Measurements from ENCODE around the gene NR2F6.

- TF ChIP-seq EZH2 (IDR thresholded peaks at IDR 0.05; ENCODE audit: low read depth, unreplicated experiment) (no peak), REST (IDR thresholded peaks at IDR 0.05; ENCODE audit: unreplicated experiment) (no peak), STAT1 (IDR thresholded peaks at IDR 0.05; ENCODE audit: unreplicated experiment) (no peak), POLR2AphosphoS5 (IDR thresholded peaks at IDR 0.05; ENCODE audit: low read depth) (no peak)
- TF ChIP-seq, protein P1, sequence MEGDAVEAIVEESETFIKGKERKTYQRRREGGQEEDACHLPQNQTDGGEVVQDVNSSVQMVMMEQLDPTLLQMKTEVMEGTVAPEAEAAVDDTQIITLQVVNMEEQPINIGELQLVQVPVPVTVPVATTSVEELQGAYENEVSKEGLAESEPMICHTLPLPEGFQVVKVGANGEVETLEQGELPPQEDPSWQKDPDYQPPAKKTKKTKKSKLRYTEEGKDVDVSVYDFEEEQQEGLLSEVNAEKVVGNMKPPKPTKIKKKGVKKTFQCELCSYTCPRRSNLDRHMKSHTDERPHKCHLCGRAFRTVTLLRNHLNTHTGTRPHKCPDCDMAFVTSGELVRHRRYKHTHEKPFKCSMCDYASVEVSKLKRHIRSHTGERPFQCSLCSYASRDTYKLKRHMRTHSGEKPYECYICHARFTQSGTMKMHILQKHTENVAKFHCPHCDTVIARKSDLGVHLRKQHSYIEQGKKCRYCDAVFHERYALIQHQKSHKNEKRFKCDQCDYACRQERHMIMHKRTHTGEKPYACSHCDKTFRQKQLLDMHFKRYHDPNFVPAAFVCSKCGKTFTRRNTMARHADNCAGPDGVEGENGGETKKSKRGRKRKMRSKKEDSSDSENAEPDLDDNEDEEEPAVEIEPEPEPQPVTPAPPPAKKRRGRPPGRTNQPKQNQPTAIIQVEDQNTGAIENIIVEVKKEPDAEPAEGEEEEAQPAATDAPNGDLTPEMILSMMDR (conservative IDR thresholded peaks at IDR 0.05; ENCODE audit: low read depth in 2 of 2), result no peak
Observed at GRCh38 chr19:17262557-17262956, 16.8 kb upstream of the NR2F6 start.

Measured in GM23338 (cell line).